Nephron progenitor cell (in vitro differentiated cells): ENCODE data around the gene SEMA6A.
"Not testable (repeated sequence)": the region's sequence is repeated elsewhere in the genome, so short reads cannot be mapped to it uniquely, and the experiment has no call there.

Experiments used
- DNase-seq: peaks from one replicate; pipeline ENCODE4 v3.0.0; 2021
- H3K27ac Mint-ChIP-seq: 2 replicates; pipeline ENCODE4 v1.8.0; 2021; ENCODE audit warnings: mild to moderate bottlenecking, moderate library complexity, mixed read lengths
- H3K27me3 Mint-ChIP-seq: 2 replicates; pipeline ENCODE4 v1.8.0; 2021; ENCODE audit warnings: mild to moderate bottlenecking, low read depth, mixed read lengths; ENCODE audit not compliant: poor library complexity
- H3K36me3 Mint-ChIP-seq: 2 replicates; pipeline ENCODE4 v1.8.0; 2021; ENCODE audit warnings: low read depth, mixed read lengths
- H3K4me1 Mint-ChIP-seq: 2 replicates; pipeline ENCODE4 v1.8.0; 2021; ENCODE audit warnings: mixed read lengths
- H3K4me3 Mint-ChIP-seq: 2 replicates; pipeline ENCODE4 v1.8.0; 2021; ENCODE audit warnings: mild to moderate bottlenecking, moderate library complexity, mixed read lengths
- H3K9me3 Mint-ChIP-seq: 2 replicates; pipeline ENCODE4 v1.8.0; 2021; ENCODE audit warnings: mild to moderate bottlenecking, moderate library complexity, mixed read lengths
- TF ChIP-seq, protein P1 (sequence below): fragments of 200-600 bp; sonication (generic); IDR thresholded peaks from 2 replicates; pipeline ENCODE4 v1.5.0; 2021; ENCODE audit warnings: antibody characterized with exemption

The SEMA6A gene

DNA sequence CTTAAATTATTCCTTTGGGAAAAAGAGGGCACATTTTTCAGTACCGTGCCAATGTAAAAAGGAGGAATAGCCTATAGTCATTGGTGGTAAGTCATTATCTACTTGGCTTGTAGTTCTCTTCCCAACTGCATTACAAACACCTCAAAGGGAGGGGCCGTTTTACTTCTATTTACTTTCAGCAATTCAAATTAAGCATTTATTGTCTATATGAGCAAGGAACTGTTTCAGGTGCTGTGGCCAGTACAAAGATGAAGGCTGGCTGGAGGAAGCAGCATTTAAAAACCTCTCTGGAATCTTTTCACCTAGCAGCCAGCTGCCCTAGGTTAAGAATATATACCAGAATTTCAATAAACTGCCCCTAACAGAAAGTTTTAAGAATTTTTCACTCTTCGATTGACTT lies 48.9 kb downstream of the SEMA6A start:
- H3K4me3 Mint-ChIP-seq, result no peak overlapping the region
- H3K27me3 Mint-ChIP-seq, result no peaks in the 10 kb centered on the region
- peak overlapping the region; percentile 95 for H3K27ac Mint-ChIP-seq
- H3K9me3 Mint-ChIP-seq, result no peaks in the 10 kb centered on the region
- peaks cover 73% of the 10 kb centered on the region for H3K4me1 Mint-ChIP-seq
- TF ChIP-seq, protein P1, sequence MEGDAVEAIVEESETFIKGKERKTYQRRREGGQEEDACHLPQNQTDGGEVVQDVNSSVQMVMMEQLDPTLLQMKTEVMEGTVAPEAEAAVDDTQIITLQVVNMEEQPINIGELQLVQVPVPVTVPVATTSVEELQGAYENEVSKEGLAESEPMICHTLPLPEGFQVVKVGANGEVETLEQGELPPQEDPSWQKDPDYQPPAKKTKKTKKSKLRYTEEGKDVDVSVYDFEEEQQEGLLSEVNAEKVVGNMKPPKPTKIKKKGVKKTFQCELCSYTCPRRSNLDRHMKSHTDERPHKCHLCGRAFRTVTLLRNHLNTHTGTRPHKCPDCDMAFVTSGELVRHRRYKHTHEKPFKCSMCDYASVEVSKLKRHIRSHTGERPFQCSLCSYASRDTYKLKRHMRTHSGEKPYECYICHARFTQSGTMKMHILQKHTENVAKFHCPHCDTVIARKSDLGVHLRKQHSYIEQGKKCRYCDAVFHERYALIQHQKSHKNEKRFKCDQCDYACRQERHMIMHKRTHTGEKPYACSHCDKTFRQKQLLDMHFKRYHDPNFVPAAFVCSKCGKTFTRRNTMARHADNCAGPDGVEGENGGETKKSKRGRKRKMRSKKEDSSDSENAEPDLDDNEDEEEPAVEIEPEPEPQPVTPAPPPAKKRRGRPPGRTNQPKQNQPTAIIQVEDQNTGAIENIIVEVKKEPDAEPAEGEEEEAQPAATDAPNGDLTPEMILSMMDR, result no peak
- peaks cover 17% of the 10 kb centered on the region for H3K36me3 Mint-ChIP-seq
- DNase-seq, result no peak

DNA sequence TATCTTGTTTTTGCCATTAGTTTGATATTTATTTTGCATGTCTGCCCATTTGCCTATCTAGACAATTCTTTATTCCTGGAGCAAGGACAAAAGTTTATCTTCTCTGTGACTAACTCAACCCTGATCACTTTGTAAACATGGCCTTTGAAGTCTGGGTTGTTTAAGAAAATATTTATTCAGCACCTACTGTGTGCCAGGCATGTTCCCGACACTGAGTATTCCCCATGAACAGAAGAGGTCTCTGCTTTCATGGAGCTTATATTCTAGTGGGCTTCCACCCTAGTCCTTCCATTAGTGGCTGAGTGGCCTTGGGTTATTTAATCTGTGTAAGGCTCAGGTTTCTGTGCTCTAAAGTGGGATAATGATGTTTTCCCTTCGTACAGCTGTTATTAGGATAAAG lies 49.7 kb downstream of the SEMA6A start:
- TF ChIP-seq, protein P1, result no peak
- Mint-ChIP-seq H3K27ac (no peak overlapping the region), H3K9me3 (no peaks in the 10 kb centered on the region), H3K36me3 (peaks cover 24% of the 10 kb centered on the region), H3K27me3 (no peaks in the 10 kb centered on the region), H3K4me3 (no peak overlapping the region), H3K4me1 (peaks cover 77% of the 10 kb centered on the region)
- DNase-seq, result no peak

DNA sequence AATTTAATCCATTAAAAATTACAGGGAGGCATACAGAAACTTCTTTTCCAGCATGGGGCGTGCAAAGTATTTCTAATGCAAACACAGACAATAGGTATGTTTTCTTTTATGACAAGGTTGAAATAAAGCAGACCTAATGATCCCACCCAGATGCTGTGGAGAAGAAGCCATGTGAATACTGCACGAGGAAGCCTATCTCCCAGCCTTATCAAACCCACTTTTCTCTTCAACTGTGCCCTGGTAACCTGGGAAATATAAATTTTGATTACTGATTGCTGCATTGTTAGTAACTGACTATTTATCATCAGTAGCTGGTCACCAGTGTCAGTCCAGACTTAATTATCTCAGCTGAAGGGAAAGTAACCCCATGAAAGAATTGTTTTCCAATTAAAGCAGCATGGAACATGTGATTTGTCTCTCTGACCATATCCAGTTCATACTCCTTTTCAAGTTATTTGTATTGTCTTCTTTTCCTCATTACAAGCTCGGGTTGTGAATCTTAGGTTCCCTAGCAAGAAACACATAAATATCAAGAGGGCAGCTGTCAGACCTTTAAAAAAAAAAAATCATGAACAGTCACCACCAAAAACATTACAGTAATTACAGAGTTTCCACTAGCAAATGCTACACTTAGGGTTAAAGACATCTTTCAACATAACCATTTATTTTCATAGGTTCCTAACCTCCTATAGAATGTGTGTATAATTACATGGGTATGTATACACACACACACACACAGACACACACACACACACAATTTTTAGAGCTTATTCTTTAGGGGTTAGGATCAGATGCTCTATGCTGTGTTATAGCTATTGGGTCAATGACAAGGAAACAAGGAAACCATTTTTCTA lies 50.3 kb downstream of the SEMA6A start:
- no peaks in the 10 kb centered on the region for H3K27me3 Mint-ChIP-seq
- TF ChIP-seq, protein P1, result no peak
- peak overlapping the region; percentile 12 for H3K27ac Mint-ChIP-seq
- peaks cover 75% of the 10 kb centered on the region for H3K4me1 Mint-ChIP-seq
- no peak overlapping the region for H3K4me3 Mint-ChIP-seq
- H3K36me3 Mint-ChIP-seq, result peaks cover 24% of the 10 kb centered on the region
- DNase-seq, result no peak
- H3K9me3 Mint-ChIP-seq, result no peaks in the 10 kb centered on the region

DNA sequence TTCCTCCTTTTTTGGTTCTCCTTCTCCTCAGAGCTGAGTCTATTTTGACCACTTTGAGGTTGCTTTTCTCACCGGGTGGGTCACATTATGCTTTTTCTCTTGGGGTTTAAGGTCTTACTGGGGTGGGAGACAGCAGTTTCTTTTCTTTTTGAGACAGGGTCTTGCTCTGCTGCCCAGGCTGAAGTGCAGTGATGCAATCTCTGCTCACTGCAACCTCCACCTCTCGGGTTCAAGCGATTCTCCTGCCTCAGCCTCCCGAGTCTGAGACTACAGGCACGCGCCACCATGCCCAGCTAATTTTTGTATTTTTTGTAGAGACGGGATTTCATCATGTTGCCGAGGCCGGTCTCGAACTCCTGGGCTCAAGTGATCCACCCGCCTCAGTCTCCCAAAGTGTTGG lies 51.4 kb downstream of the SEMA6A start:
- H3K36me3 Mint-ChIP-seq, result peaks cover 29% of the 10 kb centered on the region
- DNase-seq, H3K4me3 Mint-ChIP-seq, H3K9me3 Mint-ChIP-seq, H3K27me3 Mint-ChIP-seq: not testable (repeated sequence)
- H3K4me1 Mint-ChIP-seq, result peaks cover 74% of the 10 kb centered on the region
- H3K27ac Mint-ChIP-seq, result peak overlapping the region; percentile 55

DNA sequence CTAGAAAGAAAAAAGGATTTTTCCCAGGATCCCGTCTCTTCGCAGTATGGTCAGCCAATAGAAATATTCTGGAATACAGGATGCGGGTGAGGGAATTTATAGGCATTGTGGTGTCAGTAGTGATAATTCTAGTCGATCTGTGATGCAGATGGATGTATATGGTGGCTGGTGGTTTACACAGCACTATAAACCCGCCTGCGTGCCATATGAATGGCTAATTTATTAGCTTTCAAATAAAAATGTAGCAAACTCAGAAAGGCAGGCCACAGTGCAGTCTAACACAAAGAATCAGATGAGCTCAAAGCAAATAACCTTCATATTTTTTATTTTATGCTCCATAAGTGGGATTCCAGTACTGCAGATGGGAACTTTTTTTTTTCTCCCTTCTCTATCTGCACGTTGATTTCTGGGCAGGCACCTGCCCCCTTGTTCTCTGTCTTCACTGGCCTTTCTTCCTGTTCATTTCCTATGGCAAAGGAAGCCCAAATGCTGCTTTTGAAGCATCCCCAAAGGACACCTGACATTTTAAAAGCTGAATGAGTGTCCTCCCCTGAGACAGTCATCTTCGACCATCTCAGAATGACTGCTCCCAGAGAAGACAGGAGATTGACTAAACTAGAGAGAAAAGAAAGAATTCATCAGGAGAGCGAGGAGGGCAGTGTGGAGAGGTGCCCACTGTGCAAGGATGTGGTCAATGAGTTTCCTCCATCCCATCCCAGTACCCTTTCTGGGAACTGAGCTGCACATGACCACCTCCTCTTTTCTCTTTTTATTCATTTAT lies 52.1 kb downstream of the SEMA6A start:
- peaks cover 74% of the 10 kb centered on the region for H3K4me1 Mint-ChIP-seq
- TF ChIP-seq, protein P1, result no peak
- no peaks in the 10 kb centered on the region for H3K9me3 Mint-ChIP-seq
- DNase-seq, result no peak
- peaks cover 29% of the 10 kb centered on the region for H3K36me3 Mint-ChIP-seq
- H3K27me3 Mint-ChIP-seq, result no peaks in the 10 kb centered on the region
- H3K27ac Mint-ChIP-seq, result peak overlapping the region; percentile 55
- no peak overlapping the region for H3K4me3 Mint-ChIP-seq

DNA sequence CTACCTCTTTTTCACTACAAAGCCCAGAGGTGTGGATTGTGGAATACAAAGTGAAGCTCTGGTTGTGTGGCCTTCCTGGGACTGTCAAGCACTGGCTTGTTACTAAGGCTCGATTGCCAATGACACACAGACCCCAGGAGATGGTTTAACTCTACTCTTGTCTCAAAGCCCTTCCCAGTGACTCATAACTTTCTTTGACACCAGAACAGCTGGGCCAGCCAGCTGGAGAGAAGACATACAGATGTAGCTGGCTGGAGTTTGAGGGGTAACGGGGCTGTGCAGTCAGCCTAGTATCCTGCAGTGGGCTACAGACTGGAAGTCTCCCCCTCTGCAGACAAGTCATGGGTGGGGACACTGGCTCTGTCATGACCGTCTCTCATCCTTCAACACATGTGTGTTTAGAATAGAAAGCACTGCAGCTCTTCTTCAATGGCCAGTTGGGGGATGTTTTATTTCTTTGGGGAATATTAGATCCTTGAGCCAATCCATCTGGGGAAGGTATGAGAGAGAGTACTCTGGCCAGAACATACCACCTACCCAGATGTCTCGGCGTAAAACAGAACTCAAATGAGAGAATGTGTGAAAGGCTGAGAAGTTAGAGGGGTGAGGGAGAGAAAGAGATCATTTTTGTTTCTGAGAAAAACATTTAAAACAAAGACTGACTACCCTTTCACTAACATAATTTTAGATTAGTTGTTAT lies 53.3 kb downstream of the SEMA6A start:
- no peaks in the 10 kb centered on the region for H3K9me3 Mint-ChIP-seq
- TF ChIP-seq, protein P1, result no peak
- H3K27me3 Mint-ChIP-seq, result no peaks in the 10 kb centered on the region
- no peak overlapping the region for H3K4me3 Mint-ChIP-seq
- H3K4me1 Mint-ChIP-seq, result peaks cover 79% of the 10 kb centered on the region
- no peak overlapping the region for H3K27ac Mint-ChIP-seq
- no peak for DNase-seq
- H3K36me3 Mint-ChIP-seq, result peaks cover 29% of the 10 kb centered on the region
